Measurements from ENCODE around the gene DTNB.

DTNB gene

DNA sequence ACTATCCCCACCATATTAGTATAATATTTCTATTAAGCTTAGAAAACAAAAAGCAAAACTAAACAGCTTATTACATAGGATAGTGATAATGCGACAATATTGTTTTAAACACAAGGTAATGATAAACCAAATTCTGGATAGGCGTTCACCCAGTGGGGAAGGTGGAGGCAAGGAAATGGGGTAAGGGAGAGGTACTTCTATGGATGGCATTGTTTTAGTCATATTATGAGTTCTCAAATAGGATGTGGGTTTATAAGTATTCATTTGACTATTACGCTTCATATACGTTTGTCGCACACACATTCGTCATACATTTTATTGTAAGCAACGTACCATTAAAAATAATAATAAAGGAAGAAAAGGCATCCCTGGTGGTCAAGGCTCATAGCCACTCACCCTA, 242.8 kb downstream of the DTNB start:
- TF ChIP-seq, protein P1, sequence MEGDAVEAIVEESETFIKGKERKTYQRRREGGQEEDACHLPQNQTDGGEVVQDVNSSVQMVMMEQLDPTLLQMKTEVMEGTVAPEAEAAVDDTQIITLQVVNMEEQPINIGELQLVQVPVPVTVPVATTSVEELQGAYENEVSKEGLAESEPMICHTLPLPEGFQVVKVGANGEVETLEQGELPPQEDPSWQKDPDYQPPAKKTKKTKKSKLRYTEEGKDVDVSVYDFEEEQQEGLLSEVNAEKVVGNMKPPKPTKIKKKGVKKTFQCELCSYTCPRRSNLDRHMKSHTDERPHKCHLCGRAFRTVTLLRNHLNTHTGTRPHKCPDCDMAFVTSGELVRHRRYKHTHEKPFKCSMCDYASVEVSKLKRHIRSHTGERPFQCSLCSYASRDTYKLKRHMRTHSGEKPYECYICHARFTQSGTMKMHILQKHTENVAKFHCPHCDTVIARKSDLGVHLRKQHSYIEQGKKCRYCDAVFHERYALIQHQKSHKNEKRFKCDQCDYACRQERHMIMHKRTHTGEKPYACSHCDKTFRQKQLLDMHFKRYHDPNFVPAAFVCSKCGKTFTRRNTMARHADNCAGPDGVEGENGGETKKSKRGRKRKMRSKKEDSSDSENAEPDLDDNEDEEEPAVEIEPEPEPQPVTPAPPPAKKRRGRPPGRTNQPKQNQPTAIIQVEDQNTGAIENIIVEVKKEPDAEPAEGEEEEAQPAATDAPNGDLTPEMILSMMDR (IDR thresholded peaks at IDR 0.05; ENCODE audit: borderline replicate concordance, insufficient read depth, low read depth, low read length), result no peak
- H3K4me3 ChIP-seq (ENCODE audit: low read depth, low read length), result no peak overlapping the region

DNA sequence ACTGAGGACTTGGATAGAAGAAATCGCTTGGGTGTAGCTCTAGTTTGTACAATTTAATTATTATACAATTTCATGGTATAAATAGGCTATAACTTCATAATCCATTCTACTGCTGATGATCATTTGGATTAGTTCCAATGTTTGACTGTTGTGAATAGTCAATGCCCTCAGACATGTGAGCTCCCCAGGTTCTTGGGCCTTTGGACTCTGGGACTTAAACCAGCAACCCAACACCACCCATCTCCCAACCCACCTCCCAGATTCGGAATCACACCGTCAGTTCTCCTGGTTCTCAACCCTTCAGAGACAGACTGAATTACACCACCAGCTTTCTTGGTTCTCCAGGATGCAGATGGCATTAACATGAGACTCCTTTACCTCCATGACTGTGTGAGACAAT, 247.1 kb downstream of the DTNB start:
- TF ChIP-seq, protein P1 (IDR thresholded peaks at IDR 0.05; ENCODE audit: borderline replicate concordance, insufficient read depth, low read depth, low read length), result no peak
- H3K4me3 ChIP-seq (ENCODE audit: low read depth, low read length), result no peak overlapping the region

DNA sequence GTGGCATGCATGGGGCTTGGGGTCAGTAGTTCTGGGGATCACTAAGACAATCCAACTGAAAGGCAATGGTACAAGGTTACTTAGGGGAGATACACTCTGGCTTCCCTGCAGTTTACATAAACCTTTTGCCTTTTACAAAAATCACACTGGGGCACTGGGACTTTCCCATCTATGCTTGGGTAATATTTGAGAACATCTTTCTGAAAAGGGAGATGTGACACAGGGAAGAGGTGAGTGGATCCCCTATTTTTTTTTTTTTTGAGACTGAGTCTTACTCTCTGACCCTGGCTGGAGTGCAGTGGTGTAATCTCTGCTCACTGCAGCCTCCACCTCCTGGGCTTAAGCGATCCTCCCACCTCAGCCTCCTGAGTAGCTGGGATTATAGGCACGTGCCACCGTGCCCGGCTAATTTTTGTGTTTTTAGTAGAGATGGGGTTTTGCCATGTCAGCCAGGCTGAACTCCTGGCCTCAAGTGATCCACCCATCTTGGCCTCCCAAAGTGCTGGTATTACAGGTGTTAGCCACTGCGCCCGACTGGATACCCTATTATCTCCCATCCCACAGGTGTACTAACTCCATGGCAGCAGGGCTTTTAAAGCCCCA, 248.8 kb downstream of the DTNB start:
- TF ChIP-seq, protein P1 (IDR thresholded peaks at IDR 0.05; ENCODE audit: borderline replicate concordance, insufficient read depth, low read depth, low read length), result no peak
- H3K4me3 ChIP-seq (ENCODE audit: low read depth, low read length), result no peak overlapping the region

DNA sequence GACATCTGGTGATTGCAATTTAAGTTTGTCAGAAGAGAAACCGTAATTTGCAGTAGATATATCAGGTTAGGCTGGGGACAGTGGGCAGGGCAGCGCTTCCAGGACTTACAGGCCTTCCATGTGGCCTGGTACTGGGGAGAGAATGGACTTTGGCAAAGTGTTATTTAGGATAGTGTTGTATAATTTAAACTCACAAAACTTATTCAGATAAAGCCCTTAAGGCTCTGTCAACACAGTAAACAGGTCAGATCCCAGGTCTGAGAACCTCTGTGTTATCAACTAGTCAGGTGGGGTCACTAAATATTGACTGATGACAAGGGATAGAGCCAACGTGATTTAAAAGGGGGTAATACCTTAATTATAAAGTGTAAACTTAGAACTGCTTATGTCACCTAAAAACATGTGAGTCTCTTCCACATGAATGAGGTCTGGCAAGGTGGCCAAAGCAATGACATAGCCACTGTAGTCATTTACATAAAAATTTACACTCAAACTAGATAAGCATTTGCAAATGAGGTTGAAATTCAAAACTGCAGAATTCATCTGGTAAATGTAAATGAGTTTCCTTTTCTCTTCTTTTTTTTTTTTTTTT, 251.5 kb downstream of the DTNB start:
- TF ChIP-seq, protein P1 (IDR thresholded peaks at IDR 0.05; ENCODE audit: borderline replicate concordance, insufficient read depth, low read depth, low read length), result no peak
- peak overlapping the region; percentile 36 for H3K4me3 ChIP-seq (ENCODE audit: low read depth, low read length)

DNA sequence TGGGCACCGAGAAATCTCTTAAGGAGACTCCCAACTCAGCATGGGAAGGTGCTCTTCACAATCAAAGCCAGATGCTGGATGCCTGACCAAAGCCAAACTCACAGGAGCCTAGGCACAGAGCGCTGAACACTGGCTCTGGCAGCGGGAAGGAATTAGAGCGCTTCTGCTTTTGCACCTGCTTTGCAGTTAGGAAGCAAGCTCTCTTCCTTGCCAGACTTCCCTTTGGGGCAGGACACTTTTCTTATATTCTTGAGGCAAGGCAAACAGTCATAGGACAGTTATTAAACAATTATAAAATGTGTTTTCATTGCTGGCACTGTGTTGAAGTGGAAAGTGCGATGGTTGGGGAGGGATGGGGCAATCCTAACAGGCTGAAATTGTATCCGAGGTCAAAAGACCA, 252.1 kb downstream of the DTNB start:
- TF ChIP-seq, protein P1 (IDR thresholded peaks at IDR 0.05; ENCODE audit: borderline replicate concordance, insufficient read depth, low read depth, low read length), result no peak
- H3K4me3 ChIP-seq (ENCODE audit: low read depth, low read length), result peak overlapping the region; percentile 36

DNA sequence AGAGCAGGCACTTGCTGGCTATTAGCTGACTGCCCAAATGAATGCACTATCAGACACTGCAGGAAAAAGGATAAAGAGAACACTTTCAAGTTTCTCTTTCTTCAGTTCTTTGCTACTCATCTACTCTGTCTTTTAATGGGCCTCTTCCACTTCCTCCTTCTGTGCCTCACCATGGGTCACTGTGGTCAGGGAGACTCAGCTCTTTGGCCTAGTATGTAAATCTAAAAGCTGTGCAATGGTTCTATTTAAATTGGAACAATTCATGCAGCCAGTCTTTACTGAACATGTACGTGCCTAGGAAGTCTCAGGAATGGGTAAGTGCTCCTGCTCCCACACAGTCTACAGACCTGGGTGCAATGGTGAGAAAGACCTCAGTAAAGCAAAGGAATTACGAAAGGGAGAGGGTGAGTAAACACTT, 252.5 kb downstream of the DTNB start:
- peak overlapping the region; percentile 36 for H3K4me3 ChIP-seq (ENCODE audit: low read depth, low read length)
- TF ChIP-seq, protein P1 (IDR thresholded peaks at IDR 0.05; ENCODE audit: borderline replicate concordance, insufficient read depth, low read depth, low read length), result no peak

DNA sequence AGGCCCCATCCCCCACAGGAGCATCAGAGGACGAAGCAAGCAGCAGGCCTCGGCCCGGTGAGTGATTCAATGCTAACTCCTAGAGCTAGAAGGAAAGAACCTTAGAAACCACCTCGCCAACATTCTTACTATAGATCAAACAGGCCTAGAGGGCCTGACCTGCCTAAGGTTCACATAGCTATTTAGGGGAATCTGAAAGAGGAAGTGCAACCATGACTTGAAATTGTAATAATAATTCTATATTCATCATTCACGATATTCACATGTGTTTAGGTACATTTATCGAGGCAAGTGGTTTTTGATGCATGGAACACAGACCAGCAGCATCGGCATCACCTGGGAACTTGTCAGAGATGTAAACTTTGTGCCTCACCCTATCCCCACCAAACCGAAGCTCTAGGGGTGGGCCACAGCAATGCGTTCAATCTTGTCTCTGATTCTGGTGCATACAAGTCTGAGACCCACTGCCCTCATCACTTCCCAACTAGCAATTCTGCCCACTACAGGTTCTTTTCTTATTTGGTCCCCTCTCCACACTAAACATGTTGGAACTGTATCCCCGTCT, 253.6 kb downstream of the DTNB start:
- TF ChIP-seq, protein P1 (IDR thresholded peaks at IDR 0.05; ENCODE audit: borderline replicate concordance, insufficient read depth, low read depth, low read length), result no peak
- H3K4me3 ChIP-seq (ENCODE audit: low read depth, low read length), result no peak overlapping the region

Measured in GM12875 (cell line).